Amniotic epithelial cell (primary cell): ENCODE data around the gene STARD13.

Experiments
- DNase-seq: peaks from one replicate; pipeline ENCODE4 v3.0.0-alpha.2; 2010; ENCODE audit warnings: low read depth

The STARD13 gene

DNA sequence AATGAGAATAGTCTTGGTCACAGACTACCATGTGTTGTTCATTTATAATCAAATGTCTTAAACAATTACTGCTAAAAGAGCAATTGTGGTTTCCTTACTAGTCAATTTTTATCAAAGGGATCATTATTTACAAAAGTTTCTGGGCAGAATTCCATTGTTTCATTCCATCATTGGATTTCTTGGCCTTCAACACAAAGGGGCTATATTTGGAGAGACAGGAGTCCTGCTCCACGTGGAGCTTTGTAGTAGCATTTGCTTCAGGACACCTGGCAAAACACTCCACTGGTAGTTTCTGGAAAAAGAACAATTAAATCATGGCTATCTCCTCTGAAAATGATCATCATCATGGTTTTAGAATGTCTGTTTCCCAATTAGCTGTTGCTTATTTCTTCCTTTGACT is 22.3 kb upstream of the STARD13 start:
- DNase-seq, result no peak

DNA sequence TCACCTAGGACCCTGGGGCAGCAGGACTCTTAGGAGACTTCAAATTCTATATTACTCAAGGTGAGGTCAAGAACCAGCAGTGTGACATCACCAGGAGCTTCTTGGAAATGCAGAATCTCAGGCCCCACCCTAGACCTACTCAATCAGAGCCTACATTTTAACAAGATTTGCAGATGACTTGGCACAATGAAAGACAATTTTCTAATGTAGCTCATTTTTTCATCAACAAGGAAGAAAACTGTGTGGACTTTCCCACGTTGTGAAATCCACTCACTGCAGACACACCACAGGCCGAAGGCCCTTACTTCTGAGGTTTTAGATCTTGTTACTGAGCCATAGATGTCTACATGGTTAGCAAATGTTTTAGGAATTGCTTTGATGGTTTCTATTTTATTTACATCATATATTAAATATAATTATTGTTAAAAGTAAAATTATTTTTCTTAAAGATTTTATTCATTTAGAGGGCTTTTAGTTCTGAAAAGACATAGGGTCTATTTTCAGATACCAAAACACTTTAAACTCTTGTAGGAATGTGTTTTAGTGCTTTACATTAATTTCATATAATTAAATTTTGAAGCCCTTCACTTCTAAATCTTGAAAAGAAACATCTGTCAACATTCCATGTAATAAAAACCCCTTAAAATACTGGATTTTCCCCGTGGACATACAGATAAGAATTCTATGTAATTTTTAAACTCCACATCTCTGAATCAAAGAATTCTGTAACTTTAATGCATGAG is 18.5 kb upstream of the STARD13 start:
- DNase-seq, result peak; percentile 78

DNA sequence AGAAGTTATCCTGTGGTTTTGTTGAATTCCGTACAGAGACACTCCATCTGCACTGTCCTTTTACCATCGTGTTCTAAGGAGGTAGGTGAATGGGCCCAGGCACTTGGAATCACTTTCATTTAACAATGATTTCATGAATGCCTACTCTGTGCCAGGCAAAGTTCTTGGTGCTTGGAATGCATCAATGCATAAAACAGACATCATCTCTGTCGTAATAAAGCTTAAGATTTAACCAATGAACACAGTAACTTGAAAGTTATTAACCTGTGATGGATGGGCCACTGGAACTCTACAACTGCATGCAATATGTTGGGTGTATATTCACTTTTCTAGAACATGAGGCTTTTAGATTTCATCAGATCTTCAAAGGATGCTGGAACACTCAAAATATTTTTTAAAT is 14.1 kb upstream of the STARD13 start:
- DNase-seq, result peak; percentile 66

DNA sequence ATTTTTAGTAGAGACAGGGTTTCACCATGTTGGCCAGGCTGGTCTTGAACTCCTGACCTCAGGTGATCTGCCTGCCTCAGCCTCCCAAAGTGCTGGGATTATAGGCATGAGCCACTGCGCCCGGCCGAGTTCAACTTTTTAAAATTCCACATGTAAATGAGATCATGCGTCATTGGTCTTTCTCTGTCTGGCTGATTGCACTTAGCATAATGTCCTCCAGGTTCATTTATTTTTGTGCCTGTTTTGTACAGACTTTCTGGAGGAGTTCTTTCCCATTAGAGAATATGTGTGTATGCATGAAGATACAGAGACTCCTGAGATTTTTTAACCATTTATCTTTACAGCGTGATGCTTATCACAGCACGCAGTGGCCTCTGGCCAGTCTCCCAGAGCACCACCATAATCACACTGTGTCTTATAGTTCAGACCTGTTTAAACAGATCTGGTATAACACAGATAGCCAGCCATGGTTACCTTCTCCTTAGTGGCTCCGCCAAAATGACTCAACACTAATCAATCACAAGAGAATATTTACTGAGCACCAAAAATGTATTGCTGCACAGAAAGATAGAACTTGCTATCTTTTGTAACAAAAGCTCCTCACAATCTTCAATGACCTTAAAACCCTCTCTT is 11.4 kb upstream of the STARD13 start:
- peak; percentile 56 for DNase-seq

DNA sequence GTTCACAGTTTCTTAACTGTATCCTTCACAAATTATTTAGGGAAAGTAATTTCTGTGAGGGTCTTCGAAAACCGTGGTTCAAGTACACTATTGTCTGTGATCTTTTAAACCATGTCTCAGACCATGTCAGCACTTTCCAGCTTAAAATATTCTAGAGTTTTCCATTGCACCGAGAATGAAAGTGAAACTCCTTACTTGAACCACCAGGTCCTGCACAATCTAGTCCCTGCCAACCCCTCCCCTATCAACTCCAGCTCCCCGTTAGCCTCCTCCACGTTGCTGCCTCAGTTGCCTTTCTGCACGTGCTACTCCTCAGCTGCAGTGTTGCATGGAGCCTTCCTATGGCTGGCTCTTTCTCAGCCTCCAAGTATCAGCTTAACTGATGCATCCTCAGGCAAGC is 7.2 kb upstream of the STARD13 start:
- DNase-seq, result no peak

DNA sequence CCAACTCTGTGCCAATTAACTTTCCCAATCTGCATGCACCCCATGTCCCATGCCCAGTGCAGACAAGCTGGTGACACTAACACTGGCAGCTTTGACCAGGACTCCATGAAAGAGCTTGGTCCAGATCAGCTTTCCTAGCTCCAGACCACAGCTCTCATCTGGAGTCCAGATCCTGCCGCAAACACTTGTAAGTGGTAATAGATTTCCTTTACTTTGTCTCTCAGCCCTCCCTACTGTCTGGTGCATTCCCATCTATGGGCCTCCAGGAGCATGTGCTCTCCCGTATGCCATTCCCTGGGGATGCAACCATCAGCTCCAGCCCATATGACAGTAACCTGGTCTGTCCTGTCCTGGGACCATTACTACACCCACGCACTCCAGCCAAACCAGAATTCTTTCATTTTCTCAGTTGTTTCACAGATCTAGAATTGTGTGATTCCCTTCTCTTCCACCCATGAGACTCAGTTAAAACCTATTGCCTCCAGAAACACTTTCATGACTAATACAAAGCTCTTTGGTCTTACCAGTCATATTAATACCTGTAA is 4.9 kb upstream of the STARD13 start:
- DNase-seq, result no peak

DNA sequence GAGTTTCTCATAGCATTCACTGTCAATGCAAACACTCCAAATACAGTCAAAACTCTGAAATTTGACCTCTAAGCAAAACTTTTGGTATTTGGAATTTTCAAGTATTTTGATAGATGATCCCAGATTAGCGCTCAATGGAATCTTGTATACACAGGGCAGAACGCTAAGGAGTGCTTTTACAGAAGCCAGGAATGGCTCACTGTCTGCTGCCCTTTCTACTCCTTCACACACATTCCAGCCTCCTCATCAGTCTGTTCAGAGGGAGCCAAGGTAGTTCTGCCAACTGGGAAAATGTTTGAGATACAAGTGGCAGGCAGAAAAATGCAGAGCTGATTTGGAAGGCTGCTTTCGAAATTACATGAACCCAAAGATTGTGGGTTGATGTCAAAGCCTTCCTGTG is 4.4 kb upstream of the STARD13 start:
- DNase-seq, result peak; percentile 80

DNA sequence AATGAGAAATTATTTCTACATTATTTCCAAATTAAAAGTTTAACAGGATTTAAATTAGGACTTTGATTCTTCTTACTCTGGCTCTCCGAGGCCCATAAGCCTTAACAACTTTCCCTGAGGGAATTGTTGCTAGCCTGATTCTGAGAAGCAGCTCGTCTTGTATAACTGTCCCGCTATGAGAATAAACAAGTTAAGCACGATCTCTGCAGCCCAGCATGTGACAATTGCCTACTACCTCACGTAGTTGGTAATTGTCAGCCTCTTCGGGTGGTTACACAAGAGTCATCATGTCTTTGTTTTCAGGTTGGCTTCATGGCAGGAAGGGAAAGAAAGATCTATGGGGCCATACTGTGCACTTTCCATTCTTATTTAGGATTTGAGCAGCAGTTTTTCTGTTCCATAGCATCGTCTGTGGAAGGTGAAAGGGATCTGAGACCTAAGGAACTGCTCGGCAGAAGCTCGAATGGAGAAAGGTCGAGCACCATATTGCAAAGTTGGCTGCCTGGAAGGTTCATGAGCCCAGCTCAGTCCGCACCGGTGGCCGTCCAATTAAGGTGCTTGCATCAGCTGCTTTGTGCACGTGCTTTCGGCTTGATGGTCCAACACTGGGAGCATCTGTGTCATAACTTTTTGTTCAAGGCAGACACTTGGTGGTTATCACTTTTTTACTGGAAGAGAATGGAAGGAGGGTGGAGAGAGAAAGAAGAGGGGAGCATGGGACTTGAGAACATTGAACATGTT is 1.8 kb upstream of the STARD13 start:
- DNase-seq, result no peak

DNA sequence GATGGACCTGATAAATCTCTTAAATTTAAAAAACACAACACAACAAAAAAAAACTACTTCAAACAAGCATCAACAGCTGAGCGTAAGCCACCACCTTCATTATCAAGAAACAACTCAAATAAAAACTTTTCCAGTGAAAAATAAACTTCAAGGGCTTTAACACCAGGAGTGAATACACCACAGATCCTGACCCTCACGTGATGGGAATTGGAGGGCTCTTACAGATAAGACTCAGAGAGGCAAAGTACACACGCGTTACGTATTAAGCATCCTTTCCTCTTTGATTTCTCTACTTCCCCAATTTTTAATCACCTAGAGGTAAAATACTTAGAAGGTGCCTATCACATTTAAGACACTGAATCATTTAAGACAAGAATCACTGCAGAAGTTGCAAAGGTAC is 573 bp upstream of the STARD13 start:
- peak; percentile 43 for DNase-seq

DNA sequence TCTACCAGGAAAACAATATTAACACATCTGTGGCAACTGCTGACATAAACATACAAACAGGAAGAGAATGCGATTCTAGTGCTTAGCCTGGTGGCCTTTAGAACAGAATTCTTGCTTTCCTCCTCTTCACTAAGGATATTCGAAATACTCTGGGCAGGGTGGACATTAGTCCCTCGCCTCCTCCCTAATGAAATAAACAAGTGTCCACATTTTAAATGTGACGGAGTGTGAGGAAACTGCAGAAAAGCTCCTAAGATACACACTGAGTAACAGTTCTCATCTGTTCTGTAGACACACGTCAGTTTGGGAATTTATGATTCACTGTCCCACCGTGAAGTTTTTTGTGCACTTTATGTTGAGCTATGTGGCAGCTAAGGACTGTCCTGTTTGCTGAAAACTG is 639 bp downstream of the STARD13 start:
- no peak for DNase-seq

DNA sequence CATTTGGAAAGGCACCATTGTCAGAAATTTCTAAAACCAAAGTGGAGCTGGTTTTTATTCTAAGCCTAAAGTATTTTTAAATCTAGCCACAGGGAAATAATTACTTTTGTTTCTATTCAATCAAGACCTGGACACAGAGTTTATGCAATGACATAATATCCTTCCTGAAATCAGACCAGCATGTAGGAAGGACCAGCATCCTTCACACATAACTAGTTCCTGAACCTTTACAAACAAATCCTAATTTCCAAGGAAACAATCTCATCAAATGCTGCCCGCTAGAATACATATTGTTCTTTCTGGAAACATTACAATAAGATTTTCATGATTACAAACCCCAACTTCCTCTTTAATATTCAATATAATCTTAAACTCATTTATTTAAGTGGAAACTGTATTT is 1.5 kb downstream of the STARD13 start:
- DNase-seq, result no peak

DNA sequence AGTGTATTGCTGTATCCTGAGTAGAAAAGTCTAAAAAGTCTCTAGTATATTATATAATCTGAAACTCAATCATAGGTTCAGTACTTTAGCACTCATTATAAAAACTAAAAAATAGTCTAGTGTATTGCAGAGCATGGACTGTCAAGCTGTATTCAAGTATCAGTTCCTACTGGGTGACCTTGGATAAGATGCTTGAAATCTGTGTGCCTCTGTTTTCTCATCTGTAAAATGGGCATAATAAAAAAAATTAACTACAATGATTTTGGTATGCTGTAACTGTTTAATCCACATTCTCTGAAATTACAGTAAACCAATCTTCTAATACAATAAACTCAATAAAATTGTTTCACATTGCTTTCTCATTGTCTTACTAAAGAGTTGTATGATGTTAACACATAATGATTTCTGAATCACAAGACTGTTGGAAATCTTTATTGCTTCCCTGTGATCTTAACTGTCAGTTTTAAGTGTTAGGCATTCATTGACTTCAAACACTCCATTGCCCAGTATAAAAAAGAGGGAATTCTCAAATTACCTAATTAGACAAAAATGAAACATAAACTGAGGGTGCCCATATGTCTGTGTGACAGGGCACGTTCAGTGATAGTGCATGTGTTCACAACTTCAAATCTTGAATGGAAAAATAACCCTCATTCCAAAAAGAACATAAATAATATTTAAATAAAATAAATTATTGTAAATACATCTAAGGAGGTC is 2.2 kb downstream of the STARD13 start:
- DNase-seq, result no peak

DNA sequence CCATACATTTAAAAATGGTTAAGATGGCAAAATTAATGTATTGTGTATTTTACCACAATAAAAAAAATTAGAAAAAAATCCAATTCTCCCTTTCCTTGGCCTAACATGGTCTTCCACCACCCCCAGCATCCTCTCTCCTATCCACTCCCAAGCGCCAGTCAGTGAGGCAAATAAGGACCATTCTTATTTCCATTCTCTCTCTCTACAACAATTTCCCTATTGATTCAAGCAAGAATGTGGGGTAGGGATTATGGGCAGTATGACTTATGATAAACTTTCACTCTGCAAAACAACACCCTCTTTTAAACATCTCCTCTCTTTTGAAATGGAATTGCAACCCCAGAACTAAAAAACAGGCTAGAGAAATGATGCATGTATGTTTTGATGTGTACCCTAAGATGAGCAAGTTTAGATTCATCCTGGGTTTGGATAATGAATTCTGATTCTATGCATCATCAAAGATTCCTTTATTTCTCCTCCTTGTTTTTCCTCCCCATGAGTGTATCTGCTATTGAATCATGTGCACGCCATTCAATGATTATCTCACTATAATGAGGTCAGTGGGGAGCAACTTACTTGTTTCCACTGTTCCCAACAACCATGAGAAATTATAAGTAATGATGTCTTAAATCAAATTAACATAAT is 3.5 kb downstream of the STARD13 start:
- DNase-seq, result peak; percentile 81

DNA sequence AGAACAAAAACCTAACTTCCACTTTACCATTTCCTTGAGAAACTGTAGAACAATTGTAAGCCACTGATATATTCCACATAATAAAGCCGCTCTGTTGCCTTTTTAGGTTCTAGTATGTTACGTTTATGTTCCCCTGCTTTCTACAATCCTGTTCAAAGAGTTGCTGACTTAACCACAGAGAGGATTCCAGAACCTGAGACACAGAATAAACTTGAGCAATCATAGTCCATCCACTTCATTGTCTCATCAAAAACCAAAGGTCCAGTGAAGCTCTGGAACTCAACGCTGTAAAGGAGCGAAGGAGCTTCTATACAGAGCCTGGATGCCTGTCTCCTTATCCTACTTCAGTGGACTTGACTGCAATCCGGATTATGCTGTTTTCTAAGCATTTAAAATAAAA is 4.6 kb downstream of the STARD13 start:
- DNase-seq, result peak; percentile 75

DNA sequence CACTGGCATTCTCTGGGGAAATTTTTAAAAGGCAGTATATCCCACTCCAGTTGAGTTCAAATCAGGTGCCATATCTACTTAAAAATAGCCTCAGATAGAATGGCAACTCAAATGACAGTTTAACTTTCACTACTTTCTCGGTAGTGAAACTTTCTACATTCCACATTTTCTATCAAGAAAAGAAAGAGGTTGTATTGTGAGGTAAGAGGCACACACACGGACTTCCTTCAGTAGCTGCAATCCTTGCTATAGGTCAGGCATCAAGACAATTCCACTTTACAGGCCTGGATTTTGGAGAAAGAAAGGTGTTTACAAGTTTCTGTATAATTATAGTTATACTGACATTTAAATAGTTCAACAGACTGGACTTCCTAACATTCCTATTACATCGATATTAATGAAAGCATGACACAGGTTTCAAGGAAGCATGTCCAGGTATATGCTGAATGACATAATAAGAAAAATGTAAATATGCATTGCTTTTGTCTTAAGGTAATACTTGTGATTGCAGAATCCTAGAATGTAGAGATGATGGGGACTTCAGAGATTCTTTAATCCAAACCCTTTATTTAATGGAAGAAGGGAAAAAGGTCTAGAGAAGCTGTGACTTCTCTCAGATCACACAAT is 5.2 kb downstream of the STARD13 start:
- DNase-seq, result no peak

DNA sequence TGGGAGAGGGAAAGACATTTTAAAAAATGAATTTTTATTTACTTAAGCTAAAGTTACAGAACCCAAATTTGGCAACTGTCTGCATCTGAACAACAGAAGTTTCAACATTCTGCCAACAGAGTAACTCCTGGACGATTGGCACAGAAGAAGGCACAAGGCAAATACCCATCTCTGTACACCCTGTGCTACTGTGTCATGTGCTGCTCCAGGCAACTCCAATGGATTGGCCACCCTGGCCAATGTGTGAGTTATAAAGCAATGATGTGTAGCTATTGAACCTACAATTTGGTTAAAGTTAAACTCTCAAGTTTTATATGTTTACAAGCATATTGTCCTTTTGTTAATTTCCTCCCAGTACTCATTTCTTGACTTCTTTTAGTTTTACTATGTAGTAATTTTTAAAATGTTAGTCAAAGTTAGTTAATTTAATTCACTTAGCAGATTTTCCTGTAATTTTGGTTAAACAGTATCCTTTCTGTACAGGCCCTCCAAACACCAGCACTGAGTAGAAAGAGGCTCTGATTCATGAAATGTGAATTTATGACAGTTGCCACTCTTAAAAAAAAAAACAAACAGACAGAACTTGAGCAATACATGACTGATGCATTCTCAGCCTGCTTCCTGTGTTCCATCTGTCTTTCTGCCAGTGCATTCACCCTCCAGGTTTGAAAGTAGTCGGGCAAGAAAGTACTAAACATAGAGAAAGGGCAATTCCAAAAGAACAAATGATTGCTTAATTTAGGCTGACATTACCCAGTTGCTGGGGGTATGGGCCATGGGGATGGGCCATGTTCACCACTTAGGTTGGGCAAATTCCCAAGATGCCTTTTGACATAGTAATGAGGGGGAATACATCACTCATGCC is 5.9 kb downstream of the STARD13 start:
- DNase-seq, result peak; percentile 91

DNA sequence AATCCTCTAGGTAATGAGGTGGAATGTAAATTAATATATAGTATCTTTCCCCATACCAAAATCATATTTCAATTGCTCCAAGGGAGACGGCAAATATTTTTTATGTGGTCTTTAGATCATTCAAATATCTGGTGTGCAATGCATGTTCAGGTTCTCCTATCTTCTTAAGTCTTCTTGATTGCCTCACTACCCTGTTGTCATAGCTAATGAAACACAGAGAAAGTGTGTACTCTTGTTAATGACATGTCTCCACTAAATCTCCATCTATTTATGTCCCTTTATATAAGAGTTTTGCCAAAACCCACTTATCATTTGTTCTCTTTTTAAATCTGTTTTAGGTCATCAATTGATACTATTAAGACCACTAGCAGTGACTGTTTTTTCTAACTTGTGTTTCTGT is 6.6 kb downstream of the STARD13 start:
- DNase-seq, result no peak

DNA sequence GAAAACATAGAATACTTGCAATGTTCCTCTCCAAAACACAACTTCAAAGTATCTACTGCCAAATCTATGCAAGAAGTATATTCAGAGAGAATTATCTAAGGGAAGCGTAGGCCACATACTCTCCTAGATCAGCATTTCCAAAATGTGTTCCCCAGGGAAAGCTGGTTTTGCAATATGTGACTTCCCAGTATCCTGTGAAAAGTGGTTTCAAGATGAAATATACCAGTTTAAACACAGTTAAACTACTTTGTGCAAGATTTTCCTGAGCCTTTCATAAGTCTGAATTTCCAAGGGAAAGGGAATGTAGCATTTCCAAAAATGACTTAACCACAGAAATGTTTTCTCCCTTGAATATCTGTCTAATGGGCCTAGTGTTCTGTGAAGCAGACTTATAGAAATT is 7.6 kb downstream of the STARD13 start:
- DNase-seq, result no peak

DNA sequence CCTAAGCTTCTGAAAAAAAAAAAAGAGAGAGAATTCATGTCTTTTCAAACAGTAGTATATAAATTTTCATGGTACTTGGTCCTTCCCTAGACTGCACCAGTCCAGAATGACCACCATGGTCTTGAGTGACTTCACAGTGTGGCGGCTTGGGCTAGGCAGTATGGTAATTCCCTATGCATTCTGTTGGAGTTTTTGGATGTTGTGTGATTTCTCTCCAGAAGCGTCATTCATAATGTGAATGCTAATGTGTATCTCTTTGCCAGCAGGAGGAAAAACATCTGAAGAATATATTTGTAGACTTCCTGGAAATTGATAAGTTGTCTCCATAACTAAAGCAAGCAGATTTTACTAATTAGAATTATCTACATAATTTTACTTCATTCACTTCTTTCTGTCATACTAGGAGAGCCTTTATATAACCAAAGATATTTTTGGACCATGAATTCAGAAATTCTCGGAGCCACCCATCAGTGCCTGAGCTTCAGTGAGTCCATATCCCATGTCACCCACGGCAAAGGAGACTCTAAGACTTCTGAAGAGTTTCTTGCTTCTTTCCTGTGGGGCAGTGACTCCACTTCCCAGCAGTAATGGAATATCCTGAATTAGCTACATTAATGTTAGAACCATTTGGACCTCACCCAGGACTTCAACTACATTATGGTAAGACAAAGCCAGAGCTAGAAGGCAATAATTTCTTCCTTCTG is 8.4 kb downstream of the STARD13 start:
- DNase-seq, result no peak

DNA sequence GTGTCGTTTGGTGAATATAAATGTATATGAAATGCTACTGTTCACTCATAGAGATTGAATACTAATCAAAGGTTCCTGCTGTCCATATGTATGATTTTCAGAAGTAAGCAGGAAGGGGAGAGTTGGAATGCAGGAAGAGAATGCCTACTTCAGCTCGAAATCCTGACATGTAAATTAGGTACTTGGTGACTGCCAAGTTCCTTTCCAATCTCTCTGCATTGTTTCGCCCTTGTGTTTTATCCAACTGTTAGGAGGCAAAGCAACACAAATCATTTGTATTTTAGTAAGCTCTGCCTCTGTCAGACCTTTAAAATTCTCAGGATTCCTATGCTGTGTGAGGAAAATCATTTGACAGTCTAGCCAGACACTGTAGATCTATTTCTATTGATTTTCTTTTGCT is 9.0 kb downstream of the STARD13 start:
- no peak for DNase-seq
